ENCODE results near the gene STRBP.

STRBP gene

DNA sequence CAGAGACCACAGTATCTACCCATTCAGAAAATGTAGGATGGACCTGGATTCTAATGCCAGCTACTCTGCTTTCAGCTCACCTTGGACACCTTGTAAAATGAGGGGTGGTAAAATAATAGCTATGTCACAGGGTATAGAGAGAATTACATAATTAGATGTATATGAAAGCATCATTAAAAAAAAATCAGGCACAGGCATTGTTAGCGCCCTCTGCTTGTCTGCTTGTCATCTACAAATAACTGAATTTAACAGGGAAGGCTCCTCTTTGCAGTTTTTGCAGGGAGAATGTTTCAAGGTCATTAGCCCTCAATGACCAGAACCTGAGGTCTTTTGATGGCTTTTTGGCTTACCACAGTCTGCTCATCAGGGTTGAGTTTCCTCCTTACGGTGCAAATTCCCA, 176.9 kb downstream of the STRBP start:
- DNase-seq, result no peak

- no peak for DNase-seq
These were observed 177.4 kb downstream of the STRBP start for GRCh38 chr9:123090956-123091355.

GRCh38 chr9:123090198-123090896, 178.0 kb downstream of the STRBP start:
- DNase-seq, result no peak

DNA sequence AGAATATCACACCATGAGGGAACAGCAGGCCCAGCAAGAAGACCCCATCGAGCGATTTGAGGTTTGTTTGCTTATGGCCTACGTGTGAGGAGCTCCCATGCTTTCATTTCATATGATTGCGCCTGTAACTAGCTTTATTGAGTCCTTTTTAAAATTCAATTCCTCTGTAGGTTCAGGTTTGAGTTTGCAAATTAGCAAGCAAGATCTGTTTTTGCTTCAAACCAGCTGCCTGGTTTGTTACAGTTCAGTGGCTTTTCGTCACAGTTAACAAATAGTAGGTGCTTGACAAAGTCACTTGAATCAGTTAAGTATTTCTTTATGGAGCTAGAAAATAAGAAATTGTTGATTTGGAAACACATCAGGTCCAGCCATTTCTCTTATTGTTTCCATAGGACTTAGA, 178.6 kb downstream of the STRBP start:
- DNase-seq, result no peak

DNA sequence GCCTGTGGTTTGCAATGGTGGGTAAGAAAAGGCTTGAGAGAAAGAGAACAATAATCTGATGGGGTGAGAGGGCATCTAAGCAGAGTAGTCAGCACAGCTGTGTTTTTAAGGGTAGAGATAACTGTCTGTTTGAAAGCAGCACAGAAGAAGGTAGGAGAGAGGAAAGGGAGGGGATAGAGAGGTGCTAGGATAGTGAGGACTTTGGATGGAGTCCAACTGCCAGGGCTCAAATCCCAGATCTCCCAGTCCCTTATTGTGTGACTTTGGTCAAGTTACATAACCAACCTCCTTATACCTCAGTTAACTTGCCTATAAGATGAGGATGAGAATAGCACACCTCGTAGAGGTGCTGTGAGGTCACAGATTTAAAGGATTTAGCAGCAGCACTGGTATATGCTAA, 179.3 kb downstream of the STRBP start:
- no peak for DNase-seq

DNA sequence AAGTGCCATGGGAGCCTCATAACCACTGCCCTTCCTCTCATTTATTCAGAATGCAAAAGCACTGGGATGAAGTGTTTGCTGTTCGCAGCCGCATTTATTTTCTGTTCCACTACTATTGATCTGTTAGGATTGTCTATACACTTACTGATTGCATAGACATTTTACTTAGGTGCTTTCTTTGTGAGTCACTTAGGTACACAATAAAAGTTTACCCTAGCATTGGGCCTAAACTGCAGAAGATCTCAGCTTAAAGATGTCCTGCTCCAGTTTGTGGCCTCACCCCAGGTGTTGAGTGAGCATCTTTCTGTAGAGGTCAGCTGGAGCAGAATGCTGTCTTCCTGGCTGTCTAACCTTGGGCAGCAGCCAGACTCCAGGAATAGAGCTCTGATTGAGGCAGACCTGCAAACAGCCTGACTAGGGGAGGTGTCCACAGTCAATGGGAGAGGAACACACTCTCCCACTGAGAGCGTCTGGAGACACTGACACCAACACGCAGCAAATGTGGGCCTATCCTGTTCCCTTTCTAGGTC, 181.0 kb downstream of the STRBP start:
- DNase-seq, result no peak

- DNase-seq, result no peak
These were observed 182.5 kb downstream of the STRBP start for GRCh38 chr9:123085916-123086315.

DNA sequence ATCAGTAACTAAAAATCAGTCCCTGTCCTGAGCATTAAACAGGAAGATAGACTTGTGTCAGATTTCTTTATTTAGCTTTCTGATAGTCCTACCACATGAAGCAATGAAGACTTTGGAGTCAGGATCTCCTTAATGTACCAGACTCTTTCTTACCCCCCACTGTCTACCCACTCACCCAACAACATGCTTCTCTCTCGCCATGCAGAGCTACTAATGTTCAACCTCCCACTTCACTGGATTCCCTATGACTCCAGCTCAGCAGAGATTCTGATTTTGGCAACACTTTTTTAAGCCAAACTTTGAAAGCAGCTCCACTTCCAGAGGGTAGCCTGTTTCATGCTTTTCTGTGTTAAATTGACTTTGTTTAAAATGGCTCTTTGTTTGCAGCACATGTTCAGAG, 184.1 kb downstream of the STRBP start:
- DNase-seq, result no peak

DNA sequence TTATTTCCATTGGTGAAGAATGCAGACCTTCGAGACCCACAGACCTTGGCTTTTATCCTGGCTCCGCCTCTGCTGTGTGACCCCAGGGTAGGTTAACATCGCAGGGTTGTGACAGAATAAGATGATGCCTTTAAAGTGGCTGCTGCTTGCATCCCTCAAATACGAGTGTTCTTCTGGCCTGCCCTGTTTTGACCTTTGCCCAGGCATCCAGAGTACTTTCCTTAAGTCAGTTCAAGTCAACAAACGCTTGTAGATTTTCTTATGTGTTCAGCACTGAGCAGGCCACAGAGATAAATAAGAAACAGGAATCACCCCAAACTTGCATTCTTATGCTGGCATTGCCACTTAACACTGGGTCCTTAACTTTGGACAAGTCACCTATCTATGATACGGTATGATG, 184.7 kb downstream of the STRBP start:
- DNase-seq, result no peak

GRCh38 chr9:123081824-123082223, 186.6 kb downstream of the STRBP start:
- DNase-seq, result peak in 1 of 2 experiments; percentile 17

DNA sequence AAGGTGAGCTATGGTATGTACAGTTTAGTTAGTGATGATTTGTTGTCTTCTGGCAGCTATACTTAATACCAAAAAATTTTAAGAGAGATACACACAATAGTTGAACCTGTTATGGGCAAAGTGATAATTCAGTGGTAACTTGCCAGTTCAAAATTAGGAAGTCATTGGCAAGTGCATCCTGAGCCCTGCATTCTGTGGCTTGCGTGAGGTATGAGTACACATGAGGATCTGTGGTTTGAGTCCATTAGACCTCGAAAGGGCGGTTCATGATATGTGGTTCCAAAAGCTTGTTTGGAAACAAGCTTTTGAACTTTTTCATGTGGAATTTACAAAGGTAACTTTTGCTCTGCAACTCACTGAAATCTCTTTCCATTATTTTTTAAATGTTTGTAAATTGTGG, 187.9 kb downstream of the STRBP start:
- no peak for DNase-seq

DNA sequence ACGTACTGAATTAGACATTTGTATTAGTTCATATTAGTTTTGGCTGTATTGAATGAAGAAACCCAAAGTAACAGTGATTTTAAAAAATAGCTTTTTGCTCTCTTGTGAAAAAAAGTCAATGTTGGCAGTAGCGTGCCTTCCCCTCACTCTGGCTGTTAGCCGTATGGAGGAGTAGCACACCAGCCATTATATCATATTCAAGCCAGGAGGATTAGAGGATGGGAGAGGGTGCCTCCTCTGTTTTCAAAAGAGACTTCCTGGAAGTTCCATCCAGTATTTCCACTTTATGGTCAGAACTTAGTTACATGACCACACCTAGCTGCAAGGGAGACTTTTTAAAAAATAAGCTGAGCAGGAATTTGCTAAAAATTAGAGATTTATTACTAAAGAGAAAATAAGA, 193.8 kb downstream of the STRBP start:
- no peak for DNase-seq

DNA sequence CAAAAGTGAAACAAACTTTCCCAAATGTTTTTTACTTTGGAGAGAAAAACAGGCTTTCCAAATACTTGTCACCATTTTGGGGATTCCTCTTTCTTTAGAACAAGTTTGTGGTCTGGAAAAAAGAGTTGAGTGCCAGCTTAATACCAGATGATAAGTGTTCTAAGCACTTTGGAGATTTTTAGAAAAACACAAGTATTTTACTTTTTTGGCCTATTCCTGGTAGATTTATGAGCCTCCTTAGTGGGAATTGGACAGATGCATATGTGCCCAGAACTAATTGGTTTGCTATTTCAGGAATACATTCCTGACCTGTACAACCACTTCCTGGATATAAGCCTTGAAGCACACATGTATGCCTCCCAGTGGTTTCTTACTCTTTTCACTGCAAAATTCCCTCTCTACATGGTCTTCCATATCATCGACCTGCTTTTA, 194.4 kb downstream of the STRBP start:
- DNase-seq, result no peak

DNA sequence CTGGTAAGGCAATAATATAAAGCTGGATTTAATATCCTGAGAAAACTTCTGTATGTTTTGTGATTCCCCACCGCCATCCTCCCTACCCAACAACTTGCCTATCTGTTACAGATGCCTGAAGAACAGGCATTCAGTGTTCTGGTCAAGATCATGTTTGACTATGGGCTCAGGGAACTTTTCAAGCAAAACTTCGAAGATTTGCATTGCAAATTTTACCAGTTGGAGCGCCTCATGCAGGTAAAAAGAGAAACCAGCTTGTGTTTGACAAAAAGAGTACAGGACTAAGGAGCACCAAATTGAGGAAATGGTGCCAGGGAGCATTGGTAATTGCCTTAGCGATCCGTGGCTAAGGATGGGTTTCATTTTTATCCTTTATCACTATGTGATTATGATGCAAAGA, 194.9 kb downstream of the STRBP start:
- DNase-seq, result no peak

DNA sequence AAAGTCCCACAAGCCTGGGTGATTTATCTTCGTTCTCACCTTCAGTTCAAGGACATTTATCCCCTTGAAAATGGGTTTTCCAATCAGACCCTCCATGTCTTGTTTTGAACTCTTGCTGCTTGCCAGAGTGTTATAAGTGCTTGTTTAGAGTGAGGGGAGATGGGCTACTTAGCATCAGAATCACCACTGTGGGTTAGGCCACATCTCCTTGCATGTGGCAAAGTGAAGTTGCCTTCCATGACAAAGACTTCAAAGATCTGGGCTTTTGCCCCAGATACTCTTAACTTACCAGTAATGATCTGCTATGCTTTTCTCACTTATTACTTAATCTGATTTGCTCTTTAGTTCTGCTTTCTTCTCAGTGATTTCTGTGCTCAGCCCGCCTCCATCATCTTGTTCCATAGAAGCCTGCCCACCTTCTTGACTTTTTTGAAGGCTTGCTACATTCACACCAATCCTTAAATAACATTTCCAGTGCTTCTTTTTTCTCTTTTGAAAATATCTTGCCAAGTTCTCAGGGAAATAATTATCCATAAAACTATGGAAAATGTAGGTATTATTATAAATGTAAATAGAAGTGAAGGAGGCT, 195.9 kb downstream of the STRBP start:
- no peak for DNase-seq
